ENCODE results near the gene DCST2. TPM values are rescaled to one million over a fixed set of nuclear protein-coding genes. Genes with fewer than 3 reads are reported as not detected.

Gene DCST2
- total and polyA plus RNA-seq, 2 of the 8 experiments (the other 6 are each of a cell fraction or from before 2014, with no cell fraction given), result 0.43 to 2.1 TPM

- Histone ChIP-seq H2BK120ac (replicated peaks; ENCODE audit: low read depth, low read length) (no peak overlapping the region), H3K4ac (replicated peaks; ENCODE audit: insufficient read length, low read depth, low read length) (no peak overlapping the region), H4K20me1 (replicated peaks in 1 of 2; ENCODE audit: control insufficient read depth in 1 of 2, insufficient read depth in 2 of 2, low read length in 2 of 2) (peaks cover 0 to 1% of the 10 kb centered on the region in 2 experiments), H4K91ac (replicated peaks; ENCODE audit: insufficient read length, low read length) (no peak overlapping the region), H2BK12ac (ENCODE audit: low read depth, low read length) (peak overlapping the region; percentile 75; the same call in 1 of the 2 replicates), H3K4me1 (replicated peaks in 1 of 4; ENCODE audit: control insufficient read depth in 3 of 4, insufficient read depth in 4 of 4, low read length in 3 of 4) (peaks cover 8 to 48% (median 40%) of the 10 kb centered on the region in 4 experiments), H2BK15ac (ENCODE audit: low read length) (peak overlapping the region; percentile 98; the same call in 1 of the 2 replicates), H3K4me2 (ENCODE audit: insufficient read depth in 1 of 2, low read depth in 2 of 2, low read length in 2 of 2) (peak overlapping the region; percentile 50 to 61; a peak in 2 of 4 replicates), H2AFZ (ENCODE audit: low read length) (no peak overlapping the region), H3K14ac (ENCODE audit: insufficient read length) (no peak overlapping the region), H3K36me3 (ENCODE audit: control insufficient read depth in 2 of 4, insufficient read depth in 4 of 4, low read length in 3 of 4) (peaks cover 0 to 29% (median 13%) of the 10 kb centered on the region in 4 experiments; a peak in 4 of 8 replicates), H3K18ac (ENCODE audit: extremely low read depth, low read length) (no peak overlapping the region; the same call in none of the 2 replicates), H4K8ac (ENCODE audit: extremely low read depth, insufficient read depth, low read length) (no peak overlapping the region), H3K79me1 (ENCODE audit: low read depth, low read length) (peaks cover 7% of the 10 kb centered on the region; the same call in 1 of the 2 replicates), H3K9ac (replicated peaks in 1 of 4; ENCODE audit: extremely low read depth in 1 of 4, low read depth in 3 of 4, low read length in 3 of 4) (0 out of 7 replicates have a peak overlapping the region, but pooled peaks of 1 of the 4 experiments have one; percentile 22), H2BK20ac (ENCODE audit: low read length) (peak overlapping the region; percentile 72; the same call in 1 of the 2 replicates), H3K4me3 (ENCODE audit: extremely low read depth in 1 of 4, insufficient read depth in 2 of 4, low read depth in 3 of 4, low read length in 4 of 4) (peak overlapping the region in 2 of 4 experiments; percentile 8 to 38; a peak in 2 of 8 replicates), H2AK5ac (ENCODE audit: low read depth, low read length) (peak overlapping the region; percentile 45; the same call in 1 of the 2 replicates), H3K23me2 (ENCODE audit: low read depth, low read length) (no peaks in the 10 kb centered on the region; the same call in 1 of the 2 replicates), H4K5ac (ENCODE audit: insufficient read length, low read depth, low read length) (no peak overlapping the region), H3K27ac (ENCODE audit: low read depth, low read length) (no peak overlapping the region), H3K27me3 (replicated peaks in 1 of 4; ENCODE audit: control insufficient read depth in 3 of 4, extremely low read depth in 1 of 4, insufficient read depth in 3 of 4, low read length in 3 of 4) (no peaks in the 10 kb centered on the region), H3K23ac (ENCODE audit: insufficient read length) (no peak overlapping the region), H3K9me3 (ENCODE audit: insufficient read depth in 2 of 2, low read depth in 1 of 2, low read length in 1 of 2) (no peaks in the 10 kb centered on the region), H2BK5ac (ENCODE audit: low read depth, low read length) (peak overlapping the region; percentile 87; the same call in 1 of the 2 replicates), H3K56ac (replicated peaks; ENCODE audit: insufficient read length, low read depth, low read length) (no peak overlapping the region), H3K79me2 (ENCODE audit: control insufficient read depth in 1 of 2, insufficient read depth in 2 of 2, low read length in 2 of 2) (peaks cover 0 to 20% of the 10 kb centered on the region in 2 experiments; a peak in 2 of 4 replicates)
- ChIA-PET POLR2A (ENCODE audit: partially characterized antibody) (interaction anchor here (0.9 to 14.8 kb wide), 11 partner anchors 8 to 72 kb away, joined by 3 to 128 read pairs (median 5); partner anchors contain the start of genes CKS1B, FLAD1, LENEP and SHC1), CTCF (ENCODE audit: partially characterized antibody) (interaction anchor here (0.7 to 18.6 kb wide), 6 partner anchors 15 to 50 kb away, joined by 3 to 354 read pairs (median 8); partner anchors contain the start of genes ADAM15, CKS1B, EFNA4 and LENEP)
- whole genome bisulfite sequencing, 2 experiments (ENCODE audit: extremely low coverage in 1 of 2, insufficient coverage in 1 of 2, insufficient read length in 1 of 2, insufficient replicate concordance in 2 of 2, low coverage in 1 of 2, low lambda C conversion rate in 2 of 2, missing lambda C conversion rate in 1 of 2), result 84% methylated on average over 3 of the region's 3 CpGs; no CpG with 5 or more reads in 1 of the 2 experiments
- FAIRE-seq (no peak), DNase-seq (ENCODE audit: low read depth in 1 of 2, low spot score in 2 of 2) (no peak)
- TF ChIP-seq POLR2AphosphoS5 (IDR thresholded peaks at IDR 0.05; ENCODE audit: low read depth, low read length) (no peak), SRF (IDR thresholded peaks at IDR 0.05; ENCODE audit: low read depth, low read length) (no peak), NRF1 (IDR thresholded peaks at IDR 0.05; ENCODE audit: low read depth, low read length) (no peak), CHD2 (IDR thresholded peaks at IDR 0.05; ENCODE audit: low read length) (no peak), BRCA1 (IDR thresholded peaks at IDR 0.05; ENCODE audit: low read depth, low read length) (no peak)
Measured at GRCh38 chr1:155012776-155013602, 20.6 kb downstream of the DCST2 start.

Data from H1 (cell line).